Heart right ventricle (tissue), 16 donors: ENCODE data around the gene RAD9A. TPM values are rescaled to one million over a fixed set of nuclear protein-coding genes. Genes with fewer than 3 reads are reported as not detected.

Experiments used
- ATAC-seq, 8 donors: fragments of 200-7000 bp; cut with Tn5 transposase; one replicate each; pipeline ENCODE4 v1.9.1; 2020; ENCODE audit warnings: mild to moderate bottlenecking in 8 of 8, moderate library complexity in 8 of 8, moderate number of reproducible peaks in 1 of 8
- DNase-seq, 2 donors: peaks; one replicate each; pipeline ENCODE4 v3.0.0-alpha.2; 2020
- H3K27ac ChIP-seq, 10 donors: fragments of 200-600 bp; sonication (generic) in 2 of 10; one replicate each; pipeline versions ENCODE4 v1.5.0 to v1.8.0; 2020 to 2022; ENCODE audit warnings: mild to moderate bottlenecking in 3 of 10
- H3K27me3 ChIP-seq, 7 donors: fragments of 200-600 bp; one replicate each; pipeline ENCODE4 v1.8.0; 2021 to 2022; ENCODE audit warnings: mild to moderate bottlenecking in 2 of 7
- H3K36me3 ChIP-seq, 9 donors: fragments of 200-600 bp; sonication (generic) in 1 of 9; one replicate each; pipeline versions ENCODE4 v1.5.0 to v1.8.0; 2020 to 2022; ENCODE audit warnings: mild to moderate bottlenecking in 2 of 9
- H3K4me1 ChIP-seq, 9 donors: fragments of 200-600 bp; sonication (generic) in 1 of 9; one replicate each; pipeline versions ENCODE4 v1.5.0 to v1.8.0; 2020 to 2022; ENCODE audit warnings: mild to moderate bottlenecking in 4 of 9
- H3K4me3 ChIP-seq, 10 donors: fragments of 200-600 bp; sonication (generic) in 2 of 10; one replicate each; pipeline versions ENCODE4 v1.5.0 to v1.8.0; 2020 to 2022; ENCODE audit warnings: mild to moderate bottlenecking in 7 of 10, moderate library complexity in 2 of 10
- H3K9me3 ChIP-seq, 11 donors: fragments of 200-600 bp in 10 of 11; sonication (generic) in 2 of 11; one replicate each; pipeline versions ENCODE4 v1.5.0 to v1.8.0; 2013 to 2022; ENCODE audit warnings: mild to moderate bottlenecking in 2 of 11, control low read depth in 1 of 11, moderate library complexity in 1 of 11
- WGBS, 2 donors: extraction: QIAGEN DNeasy Blood & Tissue Kit; methylation state at CpG; one replicate each; pipeline ENCODE4 v1.1.7; 2013; ENCODE audit warnings: inconsistent platforms in 1 of 2; 5-methylcytosine and 5-hydroxymethylcytosine counted together
- intact Hi-C, 10 donors: fragments of 100-400 bp; cut with DNase I; formaldehyde crosslinking; loops; one replicate each; pipeline versions ENCODE4 v1.11.1 to v1.14.2; 2022
- polyA plus RNA-seq, 2 donors: library from polyadenylated mRNA; stranded (reverse); fragments of 200-250 nt; gene quantifications; one replicate each; pipeline ENCODE4 v1.2.3, GENCODE V29; 2013
- total RNA-seq, 10 donors: library from RNA; stranded (reverse); fragmentation: NEBNext Ultra II Directional in 3 of 10; extraction: Animal tissue kit (Norgen Biotek cat#: 25700) in 3 of 10; gene quantifications; one replicate each; pipeline versions ENCODE4 v1.2.1 to v1.2.4, GENCODE V29; 2021 to 2023
- TF ChIP-seq, protein P1 (sequence below), 9 donors: fragments of 200-600 bp; sonication (generic) in 2 of 9; IDR thresholded peaks; one replicate each; pipeline versions ENCODE4 v1.5.0 to v1.8.0; 2021 to 2022; ENCODE audit warnings: antibody characterized with exemption in 9 of 9, mild to moderate bottlenecking in 5 of 9, moderate library complexity in 1 of 9
- donor health status: Arrhythmogenic right ventricular cardiomyopathy.
- donor health status: ischemic (EF 13 %, LVEDD 7.1; RV severe dilation, severe dysfunction).
- donor health status: healthy with polysubstance abuse.
- donor health status: DM: no; HTN: yes; CAD: no.
- donor health status: DM: no; HTN: no; CAD: no.
- donor health status: ischemic (EF 25% LVEDD 6.9; RV normal size, moderate dysfunction).
- donor health status: ischemic (EF 25% LVEDD 5.7; RV mildly dilated, moderate dysfunction).
- donor health status: healthy.
- donor health status: DM: yes; HTN: yes; CAD: no.
- donor health status: Ischemic cardiomyopathy.
- donor health status: ischemic (EF 35%, LVEDD 5.7; RV mildly dilated, moderate dysfunction).
- donor health status: nonischemic (EF 11% LVEDD 7.7; RV severe dilation, severe dysfunction).
- donor health status: DM: yes; HTN: yes; CAD: no.
- donor health status: PGD.
- donor health status: ischemic (EF 29% LVEDD 5.4; RV normal size, mild dysfunction).
- donor health status: nonischemic (EF 23%, LVEDD 6.1; RV moderate dilation, normal function).

The RAD9A gene
- total and polyA plus RNA-seq, 12 donors: 4.8 to 15.0 (median 6.5) TPM

DNA sequence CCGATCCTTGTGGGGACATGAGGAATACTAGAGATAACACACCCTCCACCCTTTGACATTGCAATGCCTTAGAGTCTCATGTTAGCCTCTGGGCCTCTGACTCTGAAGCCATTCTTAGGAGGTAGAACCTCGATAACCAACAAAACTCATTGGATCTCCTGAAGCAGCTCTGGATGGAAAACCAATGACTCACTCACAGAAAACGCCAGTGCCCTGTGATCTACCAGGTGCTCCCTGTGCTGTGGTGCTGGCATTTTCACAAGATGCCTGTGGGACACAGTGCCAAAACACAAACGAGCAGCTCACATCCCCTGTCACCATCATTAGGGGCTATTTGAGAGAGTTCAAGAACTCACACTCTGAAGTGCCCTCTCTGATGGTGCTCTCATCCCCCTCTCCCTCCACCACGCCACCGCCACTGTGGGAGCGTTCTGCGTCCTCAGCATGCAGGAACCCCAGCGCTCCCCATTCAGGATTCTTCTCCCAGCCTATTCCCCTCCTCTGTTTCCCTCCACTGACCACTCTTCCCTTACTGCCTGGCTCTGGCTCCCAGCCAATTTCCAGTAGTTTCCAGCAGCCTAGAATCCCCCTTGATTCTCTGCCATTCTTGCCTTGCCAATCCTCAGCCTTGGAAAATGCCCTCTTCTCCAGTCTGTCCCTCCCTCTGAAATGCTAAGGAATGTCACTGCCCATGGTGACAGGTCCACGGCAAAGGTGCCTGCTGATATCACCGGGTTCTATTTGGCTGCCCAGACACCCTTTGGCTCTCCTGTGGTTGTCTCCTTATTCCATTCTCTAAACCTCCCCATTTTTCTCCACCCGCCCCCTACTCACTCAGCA lies 33.7 kb upstream of the RAD9A start:
- intact Hi-C loops: loop anchor here in 7 of 10 donors (1.0 to 10.0 kb wide), 8 partner anchors 15 to 357 kb away; partner anchors contain the start of genes CLCF1 (in 2 of the 7), CDK2AP2 (in 1 of the 7), PITPNM1 (in 1 of the 7) and RPS6KB2 (in 1 of the 7)
- Histone ChIP-seq H3K9me3 (no peaks in the 10 kb centered on the region), H3K4me3 (no peak overlapping the region), H3K4me1 (peaks cover 21 to 53% (median 38%) of the 10 kb centered on the region in 9 donors), H3K27ac (peak overlapping the region in 1 of 10 donors; percentile 100), H3K27me3 (no peaks in the 10 kb centered on the region), H3K36me3 (no peaks in the 10 kb centered on the region)
- no peak for ATAC-seq
- WGBS, 2 donors: 80 to 82% methylated on average over 12 of the region's 12 CpGs
- DNase-seq: no peak
- TF ChIP-seq, protein P1, sequence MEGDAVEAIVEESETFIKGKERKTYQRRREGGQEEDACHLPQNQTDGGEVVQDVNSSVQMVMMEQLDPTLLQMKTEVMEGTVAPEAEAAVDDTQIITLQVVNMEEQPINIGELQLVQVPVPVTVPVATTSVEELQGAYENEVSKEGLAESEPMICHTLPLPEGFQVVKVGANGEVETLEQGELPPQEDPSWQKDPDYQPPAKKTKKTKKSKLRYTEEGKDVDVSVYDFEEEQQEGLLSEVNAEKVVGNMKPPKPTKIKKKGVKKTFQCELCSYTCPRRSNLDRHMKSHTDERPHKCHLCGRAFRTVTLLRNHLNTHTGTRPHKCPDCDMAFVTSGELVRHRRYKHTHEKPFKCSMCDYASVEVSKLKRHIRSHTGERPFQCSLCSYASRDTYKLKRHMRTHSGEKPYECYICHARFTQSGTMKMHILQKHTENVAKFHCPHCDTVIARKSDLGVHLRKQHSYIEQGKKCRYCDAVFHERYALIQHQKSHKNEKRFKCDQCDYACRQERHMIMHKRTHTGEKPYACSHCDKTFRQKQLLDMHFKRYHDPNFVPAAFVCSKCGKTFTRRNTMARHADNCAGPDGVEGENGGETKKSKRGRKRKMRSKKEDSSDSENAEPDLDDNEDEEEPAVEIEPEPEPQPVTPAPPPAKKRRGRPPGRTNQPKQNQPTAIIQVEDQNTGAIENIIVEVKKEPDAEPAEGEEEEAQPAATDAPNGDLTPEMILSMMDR (IDR thresholded peaks at IDR 0.05): no peak

DNA sequence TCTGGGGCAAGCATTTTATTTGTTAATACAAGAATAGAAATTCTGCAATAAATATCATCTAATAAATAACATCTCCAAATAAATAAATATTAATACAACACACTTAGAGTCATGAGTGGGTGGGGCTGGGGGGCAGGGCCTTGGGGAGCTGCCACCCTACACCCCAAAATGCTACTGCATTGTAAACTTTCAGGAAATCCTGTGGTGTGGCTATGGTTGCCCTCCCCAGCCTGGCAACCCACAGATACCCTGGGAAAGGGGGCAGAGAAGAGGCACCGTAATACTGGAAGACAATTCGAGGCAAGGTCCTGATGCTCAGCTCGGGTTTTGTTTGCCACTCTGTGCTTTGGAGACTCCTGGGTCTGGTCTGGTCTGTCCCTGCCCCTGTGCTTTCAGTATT lies 27.6 kb upstream of the RAD9A start:
- TF ChIP-seq, protein P1 (IDR thresholded peaks at IDR 0.05): no peak
- Histone ChIP-seq H3K27ac (no peak overlapping the region), H3K9me3 (no peaks in the 10 kb centered on the region), H3K27me3 (no peaks in the 10 kb centered on the region), H3K4me3 (no peak overlapping the region), H3K4me1 (peaks cover 10 to 40% (median 25%) of the 10 kb centered on the region in 9 donors), H3K36me3 (peaks cover 0 to 21% (median 0%) of the 10 kb centered on the region in 9 donors)
- no peak for ATAC-seq
- intact Hi-C loops: no loop called here
- no peak for DNase-seq
- WGBS, 2 donors: 92 to 100% methylated on average over 3 of the region's 3 CpGs

DNA sequence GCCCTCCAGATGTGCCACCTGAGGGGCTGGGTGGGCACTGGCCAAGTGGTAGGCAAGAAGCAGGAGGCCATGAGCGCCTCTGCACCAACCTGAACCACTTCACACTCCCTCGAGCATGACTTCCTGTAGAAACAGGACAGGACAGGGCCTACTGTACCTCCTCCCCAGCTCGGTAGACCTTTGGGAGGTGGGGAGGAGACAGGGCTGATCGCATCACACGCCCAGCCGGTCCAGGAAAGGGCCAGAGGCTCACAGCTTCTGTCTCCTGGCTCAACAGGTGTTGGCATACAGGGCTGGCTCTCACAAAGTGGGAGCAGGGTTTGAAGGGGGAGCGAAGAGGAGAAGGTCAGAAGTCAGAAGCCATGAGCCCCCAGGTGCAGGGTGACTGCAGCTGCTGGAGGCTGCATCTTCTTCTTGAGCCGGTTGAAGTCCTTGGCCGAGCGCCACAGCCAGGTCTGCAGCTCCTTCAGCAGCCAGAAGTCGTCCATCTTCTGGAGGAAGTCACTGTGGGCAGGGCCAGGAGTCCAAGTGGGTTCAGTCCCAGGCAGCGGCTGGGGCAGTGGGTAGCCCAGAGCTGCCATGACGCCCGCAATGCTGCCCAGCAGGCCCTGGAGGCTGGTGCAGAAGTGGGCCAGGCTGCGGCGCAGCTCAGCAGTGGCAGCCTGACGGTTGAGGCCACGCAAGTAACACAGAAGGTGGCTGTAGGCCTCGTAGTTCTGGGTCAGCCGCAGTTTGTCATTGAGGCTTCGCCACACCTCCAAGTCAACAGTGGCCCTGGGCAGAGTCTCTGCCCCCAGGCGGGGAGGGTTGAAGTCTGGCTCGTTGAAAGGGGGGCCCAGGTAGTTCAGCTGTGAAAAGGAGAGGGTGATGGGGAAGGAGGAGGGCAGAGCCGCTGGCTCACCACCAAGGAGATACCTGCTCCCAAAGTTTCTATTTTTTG lies 26.7 kb upstream of the RAD9A start:
- intact Hi-C loops: no loop called here
- TF ChIP-seq, protein P1 (IDR thresholded peaks at IDR 0.05): no peak
- peaks cover 10 to 49% (median 25%) of the 10 kb centered on the region in 9 donors for H3K4me1 ChIP-seq
- no peak overlapping the region for H3K4me3 ChIP-seq
- no peaks in the 10 kb centered on the region for H3K9me3 ChIP-seq
- ATAC-seq (no peak), DNase-seq (no peak)
- no peak overlapping the region for H3K27ac ChIP-seq
- H3K36me3 ChIP-seq: peaks cover 0 to 21% (median 0%) of the 10 kb centered on the region in 9 donors
- no peaks in the 10 kb centered on the region for H3K27me3 ChIP-seq
- WGBS, 2 donors: 90 to 93% methylated on average over 24 of the region's 24 CpGs
